ENCODE data around the gene RNF208.
A peak's percentile ranks its signal among the peaks of the same experiment; 100 is the strongest.

Gene RNF208

GRCh38 chr9:137202966-137203365 lies 19.1 kb downstream of the RNF208 start:
- no peak for TF ChIP-seq EZH2 (IDR thresholded peaks at IDR 0.05; ENCODE audit: borderline replicate concordance, low read length)
- no peak for TF ChIP-seq CTCF (IDR thresholded peaks at IDR 0.05; ENCODE audit: low read length)
- peak overlapping the region; percentile 4 for H3K4me3 ChIP-seq (ENCODE audit: low read depth, low read length, poor library complexity, severe bottlenecking)
- H3K4me1 ChIP-seq (ENCODE audit: insufficient read depth, low read length, severe bottlenecking): peaks cover 60% of the 10 kb centered on the region
- H2AFZ ChIP-seq (ENCODE audit: low read length): no peak overlapping the region
- no peaks in the 10 kb centered on the region for H3K9me2 ChIP-seq (ENCODE audit: low read depth, low read length)
- peak overlapping the region; percentile 47 for H3K27ac ChIP-seq (ENCODE audit: low read depth, low read length, poor library complexity, severe bottlenecking)
- H3F3A ChIP-seq (ENCODE audit: insufficient read depth, low read length): no peaks in the 10 kb centered on the region
- H3K4me2 ChIP-seq (ENCODE audit: low read length): peak overlapping the region; percentile 26; the same call in 1 of the 2 replicates
- H3K9me3 ChIP-seq (ENCODE audit: low read length): no peaks in the 10 kb centered on the region
- H4K20me1 ChIP-seq (ENCODE audit: insufficient read depth, low read length): no peaks in the 10 kb centered on the region
- peaks cover 8% of the 10 kb centered on the region for H3K27me3 ChIP-seq (ENCODE audit: insufficient read depth, low read length)
- H3K9ac ChIP-seq (ENCODE audit: low read length): no peak overlapping the region
- peaks cover 4% of the 10 kb centered on the region; the same call in 1 of the 2 replicates for H3K36me3 ChIP-seq (ENCODE audit: insufficient read depth, low read length)
- peaks cover 21% of the 10 kb centered on the region for H3K79me2 ChIP-seq (ENCODE audit: insufficient read depth, low read length)

DNA sequence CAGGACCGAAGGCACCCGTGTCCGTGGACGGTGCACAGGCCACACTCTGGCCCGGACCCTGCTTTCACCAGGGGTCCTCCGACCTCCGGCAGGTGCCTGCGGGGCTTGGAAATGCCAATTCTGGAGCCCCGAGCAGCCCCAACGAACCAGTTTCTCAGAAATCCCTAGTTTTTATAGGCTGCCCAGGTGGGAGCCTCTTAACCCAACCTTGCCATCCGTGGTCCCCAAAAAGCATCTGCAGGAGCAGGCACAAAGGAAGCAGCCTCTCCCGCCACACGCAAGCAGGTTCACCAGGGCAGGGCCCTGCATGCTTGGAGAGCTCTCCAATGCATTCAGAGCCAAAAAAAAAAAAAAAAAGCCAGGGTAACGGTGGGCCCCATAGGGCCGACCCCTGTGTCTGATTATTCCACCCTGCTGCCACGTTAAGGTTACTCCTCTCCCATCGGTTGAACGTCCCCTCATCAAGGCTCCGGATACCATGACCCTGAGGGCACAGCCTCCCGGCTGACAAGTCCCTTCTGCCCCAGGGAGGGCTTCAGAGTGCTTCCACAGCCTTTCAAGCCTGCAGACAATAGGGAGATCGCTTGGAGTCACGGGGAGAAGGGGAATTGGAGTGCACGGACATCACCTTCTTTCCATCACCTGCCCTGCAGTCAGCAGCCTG lies 20.7 kb downstream of the RNF208 start:
- Histone ChIP-seq H3K4me2 (ENCODE audit: low read length) (peak overlapping the region; percentile 87), H3K9me2 (ENCODE audit: low read depth, low read length) (no peaks in the 10 kb centered on the region), H3K4me3 (ENCODE audit: low read depth, low read length, poor library complexity, severe bottlenecking) (peak overlapping the region; percentile 73), H3K79me2 (ENCODE audit: insufficient read depth, low read length) (peaks cover 19% of the 10 kb centered on the region), H3K27ac (ENCODE audit: low read depth, low read length, poor library complexity, severe bottlenecking) (peak overlapping the region; percentile 47), H2AFZ (ENCODE audit: low read length) (no peak overlapping the region), H4K20me1 (ENCODE audit: insufficient read depth, low read length) (no peaks in the 10 kb centered on the region), H3K9ac (ENCODE audit: low read length) (peak overlapping the region; percentile 81), H3K9me3 (ENCODE audit: low read length) (no peaks in the 10 kb centered on the region), H3K4me1 (ENCODE audit: insufficient read depth, low read length, severe bottlenecking) (peaks cover 51% of the 10 kb centered on the region), H3K36me3 (ENCODE audit: insufficient read depth, low read length) (no peaks in the 10 kb centered on the region; the same call in 1 of the 2 replicates), H3K27me3 (ENCODE audit: insufficient read depth, low read length) (peaks cover 8% of the 10 kb centered on the region), H3F3A (ENCODE audit: insufficient read depth, low read length) (no peaks in the 10 kb centered on the region)
- TF ChIP-seq EZH2 (IDR thresholded peaks at IDR 0.05; ENCODE audit: borderline replicate concordance, low read length) (no peak), CTCF (IDR thresholded peaks at IDR 0.05; ENCODE audit: low read length) (no peak)

DNA sequence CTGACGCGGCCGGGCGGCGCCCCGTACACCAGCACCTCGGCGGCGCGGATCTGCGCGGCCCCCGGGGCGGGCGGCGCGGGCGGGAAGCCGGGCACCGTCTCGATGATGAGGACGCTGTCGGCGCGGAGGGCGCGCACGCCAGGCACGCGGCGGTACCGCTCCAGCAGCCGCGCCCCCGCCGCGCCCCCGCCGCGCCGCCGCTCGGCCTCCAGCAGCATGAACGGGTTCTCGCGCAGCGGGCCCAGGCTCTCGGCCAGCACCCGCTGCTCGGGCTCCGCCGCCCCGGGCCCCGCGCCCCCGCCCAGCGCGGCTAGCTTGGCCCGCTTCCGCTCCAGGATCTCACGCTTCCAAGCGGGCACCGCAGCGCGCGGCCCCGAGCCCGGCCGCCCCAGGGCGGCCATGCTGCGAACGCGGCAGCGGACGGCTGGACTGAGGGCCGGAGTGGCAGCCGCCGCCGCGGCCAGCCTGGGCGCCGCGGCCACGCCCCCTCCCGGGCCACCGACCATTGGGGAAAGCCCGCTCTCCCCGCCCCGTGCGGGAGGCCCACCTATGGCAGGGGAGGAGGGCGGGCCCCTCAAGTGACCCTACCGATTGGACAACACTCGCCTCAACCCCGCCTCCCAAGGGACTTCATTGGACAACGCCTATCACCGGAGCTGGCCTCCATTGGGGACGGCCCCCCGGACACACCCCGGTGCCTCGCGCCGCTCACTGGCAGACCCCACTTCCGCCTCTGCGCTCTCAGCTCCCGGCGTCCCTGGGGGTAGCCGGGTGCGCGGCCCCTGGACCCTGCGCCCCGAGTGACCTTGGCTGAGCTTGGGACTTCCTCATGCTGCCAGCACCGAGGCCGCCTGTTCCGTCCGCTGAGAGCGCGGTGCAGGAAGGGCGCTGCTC lies 21.5 kb downstream of the RNF208 start, which contains the start of gene TPRN:
Gene TPRN, minus strand, starts transcription at position 431 of the 894 bp plus-strand sequence. Its CDS starts 30 bp downstream, at position 401.
- Histone ChIP-seq H3K4me1 (ENCODE audit: insufficient read depth, low read length, severe bottlenecking) (peaks cover 45% of the 10 kb centered on the region), H3K9me3 (ENCODE audit: low read length) (no peaks in the 10 kb centered on the region), H3K27ac (ENCODE audit: low read depth, low read length, poor library complexity, severe bottlenecking) (peak within 1 kb of the TSS; percentile 47), H3K4me3 (ENCODE audit: low read depth, low read length, poor library complexity, severe bottlenecking) (peak within 1 kb of the TSS; percentile 73), H3K9me2 (ENCODE audit: low read depth, low read length) (no peaks in the 10 kb centered on the region), H3K27me3 (ENCODE audit: insufficient read depth, low read length) (peaks cover 8% of the 10 kb centered on the region), H3K4me2 (ENCODE audit: low read length) (peak within 1 kb of the TSS; percentile 87), H4K20me1 (ENCODE audit: insufficient read depth, low read length) (no peaks in the 10 kb centered on the region), H3F3A (ENCODE audit: insufficient read depth, low read length) (no peaks in the 10 kb centered on the region), H2AFZ (ENCODE audit: low read length) (no peak within 1 kb of the TSS), H3K79me2 (ENCODE audit: insufficient read depth, low read length) (peaks cover 12% of the 10 kb centered on the region; the same call in 1 of the 2 replicates), H3K36me3 (ENCODE audit: insufficient read depth, low read length) (no peaks in the 10 kb centered on the region; the same call in 1 of the 2 replicates), H3K9ac (ENCODE audit: low read length) (peak within 1 kb of the TSS; percentile 81)
- no peak for TF ChIP-seq CTCF (IDR thresholded peaks at IDR 0.05; ENCODE audit: low read length)
- no peak for TF ChIP-seq EZH2 (IDR thresholded peaks at IDR 0.05; ENCODE audit: borderline replicate concordance, low read length)
